Iris pigment epithelial cell (primary cell): ENCODE data around the gene CACNG6.

ENCODE experiments used
- DNase-seq: peaks from one replicate; pipeline ENCODE4 v3.0.0-alpha.2; 2011; ENCODE audit warnings: low read depth

CACNG6 gene

GRCh38 chr19:53969366-53969765, 22.1 kb upstream of the CACNG6 start:
- DNase-seq, result no peak

- no peak for DNase-seq
These were observed 19.8 kb upstream of the CACNG6 start for GRCh38 chr19:53971673-53972072.

- peak; percentile 89 for DNase-seq
These were observed 13.9 kb upstream of the CACNG6 start for GRCh38 chr19:53977429-53977990.

- peak; percentile 99 for DNase-seq
These were observed 13.3 kb upstream of the CACNG6 start for GRCh38 chr19:53977991-53978731.

GRCh38 chr19:53978975-53979801, 12.2 kb upstream of the CACNG6 start:
- no peak for DNase-seq

GRCh38 chr19:53980539-53981375, 10.7 kb upstream of the CACNG6 start:
- peak; percentile 92 for DNase-seq

- DNase-seq, result no peak
These were observed 10.0 kb upstream of the CACNG6 start for GRCh38 chr19:53981376-53981951.

- DNase-seq, result peak; percentile 47
These were observed 9.4 kb upstream of the CACNG6 start for GRCh38 chr19:53982001-53982451.

GRCh38 chr19:53982611-53983010, 8.8 kb upstream of the CACNG6 start:
- peak; percentile 39 for DNase-seq

GRCh38 chr19:53983457-53984289, 7.8 kb upstream of the CACNG6 start:
- no peak for DNase-seq

GRCh38 chr19:53985863-53986262, 5.6 kb upstream of the CACNG6 start:
- DNase-seq, result no peak

GRCh38 chr19:53988981-53989380, 2.5 kb upstream of the CACNG6 start:
- DNase-seq, result no peak

GRCh38 chr19:53989600-53990533, 1.6 kb upstream of the CACNG6 start:
- DNase-seq, result peak; percentile 18

- no peak for DNase-seq
These were observed 774 bp downstream of the CACNG6 start for GRCh38 chr19:53992211-53992610.

- no peak for DNase-seq
These were observed 1.4 kb downstream of the CACNG6 start for GRCh38 chr19:53992815-53993214.

- DNase-seq, result no peak
These were observed 2.0 kb downstream of the CACNG6 start for GRCh38 chr19:53993448-53993847.

GRCh38 chr19:53994811-53995210, 3.4 kb downstream of the CACNG6 start:
- DNase-seq, result peak; percentile 43

GRCh38 chr19:53998223-53998622, 6.8 kb downstream of the CACNG6 start:
- DNase-seq, result no peak

- no peak for DNase-seq
These were observed 8.3 kb downstream of the CACNG6 start for GRCh38 chr19:53999694-54000093.

- DNase-seq, result no peak
These were observed 10.1 kb downstream of the CACNG6 start for GRCh38 chr19:54001496-54001895.
